K562 (cell line): ENCODE measurements around the gene INPP4B. TPM values are rescaled to one million over a fixed set of nuclear protein-coding genes. Genes with fewer than 3 reads are reported as not detected.

ENCODE experiments used
- ATAC-seq: fragments of 200-7000 bp; cut with Tn5 transposase; 3 replicates; pipeline ENCODE4 v1.9.1; 2020; ENCODE audit warnings: moderate library complexity
- BruUV-seq: library from RNA; stranded (reverse); fragments of 400-500 nt; replicated peaks from 2 replicates; lab custom pipeline; 2021; lab: Mats Ljungman, UMichigan
- CTCF ChIA-PET: fragments of 300-600 bp; formaldehyde crosslinking; extraction: SDS; loops from one replicate; lab custom pipeline; 2021; ENCODE audit warnings: low intra/inter-chr PET ratio; lab: Yijun Ruan, JAX
- POLR2A ChIA-PET: fragments of 300-600, 350-650 bp; sonication (Branson Sonifier 250); formaldehyde crosslinking; extraction: SDS; loops from one replicate; lab custom pipeline; 2021; ENCODE audit warnings: antibody characterized with exemption, inconsistent platforms; lab: Yijun Ruan, JAX
- DNase-seq, 4 experiments: peaks; one replicate each; pipeline versions ENCODE4 v3.0.0 to v3.0.0-alpha.2; 2011 to 2018; ENCODE audit warnings: low spot score in 3 of 4, mixed read lengths in 3 of 4; ENCODE audit errors: extremely low read depth in 1 of 4
- FAIRE-seq: peaks from 2 replicates; lab custom pipeline; 2011; peaks lifted over from hg19 to GRCh38; lab: Jason Lieb, UNC
- H2AFZ ChIP-seq: 2 replicates; pipeline ENCODE4 v1.6.0; 2011; ENCODE audit warnings: low read depth, low read length, control low read depth, inconsistent platforms
- H3K27ac ChIP-seq: fragments of 200-600 bp; 3 replicates; pipeline ENCODE4 v1.8.0; 2011; ENCODE audit warnings: low read depth, mild to moderate bottlenecking, control low read depth, inconsistent platforms, low read length, moderate library complexity, mixed read lengths; ENCODE audit errors: extremely low read depth
- H3K27me3 ChIP-seq, 2 experiments: fragments of 300-600 bp in 1 of 2; 2 replicates in 1 of 2; 3 replicates in 1 of 2; pipeline versions ENCODE4 v1.6.0 to v1.8.0; 2011; ENCODE audit warnings: inconsistent platforms in 2 of 2, low read length in 2 of 2, mild to moderate bottlenecking in 1 of 2, mixed read lengths in 1 of 2, moderate library complexity in 1 of 2; ENCODE audit not compliant: control insufficient read depth in 2 of 2, insufficient read depth in 2 of 2
- H3K36me3 ChIP-seq: fragments of 300-600 bp; 3 replicates; pipeline ENCODE4 v1.8.0; 2011; ENCODE audit warnings: mild to moderate bottlenecking, low read length, inconsistent platforms; ENCODE audit not compliant: control insufficient read depth, insufficient read depth
- H3K4me1 ChIP-seq, 2 experiments: fragments of 200-600 bp in 1 of 2; replicated peaks in 1 of 2; 2 replicates in 1 of 2; 3 replicates in 1 of 2; pipeline versions ENCODE4 v1.5.1 to v1.8.0; 2011; ENCODE audit warnings: inconsistent platforms in 2 of 2, low read length in 2 of 2, mild to moderate bottlenecking in 1 of 2, mixed read lengths in 1 of 2, moderate library complexity in 1 of 2; ENCODE audit not compliant: control insufficient read depth in 2 of 2, insufficient read depth in 2 of 2
- H3K4me2 ChIP-seq: 2 replicates; pipeline ENCODE4 v1.6.1; 2011; ENCODE audit warnings: low read length, control low read depth, inconsistent platforms, mixed read lengths; ENCODE audit not compliant: insufficient read depth
- H3K4me3 ChIP-seq: fragments of 200-600 bp; sonication (generic), shearing (Covaris generic); 2 replicates; pipeline ENCODE4 v1.5.1; 2016; ENCODE audit warnings: control low read depth, inconsistent platforms
- H3K79me2 ChIP-seq: fragments of 200-600 bp; 3 replicates; pipeline ENCODE4 v1.8.0; 2011; ENCODE audit warnings: low read length, inconsistent platforms; ENCODE audit not compliant: control insufficient read depth, insufficient read depth
- H3K9ac ChIP-seq, 2 experiments: 2 replicates each; pipeline versions ENCODE4 v1.6.0 to v1.6.1; 2011; ENCODE audit warnings: low read depth in 2 of 2, low read length in 2 of 2, control low read depth in 1 of 2, inconsistent platforms in 1 of 2, mild to moderate bottlenecking in 1 of 2, mixed read lengths in 1 of 2; ENCODE audit not compliant: insufficient read depth in 1 of 2
- H3K9me1 ChIP-seq: one replicate; pipeline ENCODE4 v1.6.0; 2011; ENCODE audit warnings: inconsistent platforms, mild to moderate bottlenecking, low read length, moderate library complexity; ENCODE audit not compliant: control insufficient read depth, insufficient read depth
- H3K9me3 ChIP-seq: replicated peaks from 2 replicates; pipeline ENCODE4 v1.5.1; 2011; ENCODE audit warnings: low read depth, low read length, inconsistent platforms; ENCODE audit not compliant: control insufficient read depth, insufficient read depth
- H4K20me1 ChIP-seq: replicated peaks from 2 replicates; pipeline ENCODE4 v1.6.1; 2011; ENCODE audit warnings: low read length, inconsistent platforms, mixed read lengths; ENCODE audit not compliant: control insufficient read depth, insufficient read depth
- CBX5 ChIP-seq: IDR thresholded peaks from 2 replicates; pipeline ENCODE4 v1.6.1; 2014; ENCODE audit warnings: low read depth, borderline replicate concordance
- HBP1 ChIP-seq: fragments of 450-650 bp; formaldehyde crosslinking; IDR thresholded peaks from 2 replicates; pipeline ENCODE4 v1.4.0; 2022; ENCODE audit warnings: missing genetic modification characterization
- HSF4 ChIP-seq: fragments of 250-450 bp; sonication (Bioruptor Pico); IDR thresholded peaks from 2 replicates; pipeline ENCODE4 v2.1.2; 2022; ENCODE audit warnings: mild to moderate bottlenecking, moderate library complexity, borderline replicate concordance
- IRF9 ChIP-seq: fragments of 450-650 bp; IDR thresholded peaks from 2 replicates; pipeline ENCODE4 v1.6.1; 2016; ENCODE audit warnings: missing biosample characterization, missing genetic modification characterization
- NCOA1 ChIP-seq: fragments of 450-650 bp; IDR thresholded peaks from 2 replicates; pipeline ENCODE4 v1.6.1; 2016; ENCODE audit warnings: low read depth
- PTBP1 ChIP-seq: fragments of 200-400 bp; formaldehyde crosslinking; IDR thresholded peaks from 2 replicates; pipeline ENCODE4 v1.6.1; 2017; ENCODE audit warnings: low read depth, low read length
- RNF2 ChIP-seq: sonication (generic); IDR thresholded peaks from 2 replicates; pipeline ENCODE4 v1.6.1; 2016
- SAFB ChIP-seq: fragments of 200-400 bp; formaldehyde crosslinking; IDR thresholded peaks from 2 replicates; pipeline ENCODE4 v1.6.1; 2017; ENCODE audit warnings: low read depth, low read length, borderline replicate concordance
- TCF15 ChIP-seq: fragments of 250-450 bp; sonication (Bioruptor Pico); IDR thresholded peaks from 2 replicates; pipeline ENCODE4 v1.8.0; 2022; ENCODE audit warnings: moderate library complexity, mild to moderate bottlenecking, inconsistent platforms
- U2AF2 ChIP-seq: fragments of 200-400 bp; formaldehyde crosslinking; optimal IDR thresholded peaks from 2 replicates; pipeline ENCODE3; 2017; ENCODE audit warnings: low read depth, mild to moderate bottlenecking, low read length
- WGBS: fragments of 100-300 bp; shearing (Covaris generic); methylation state at CpG from one replicate; pipeline ENCODE4 v1.1.6; 2016; ENCODE audit warnings: low coverage, mixed read lengths; ENCODE audit not compliant: insufficient coverage; ENCODE audit errors: missing lambda C conversion rate; 5-methylcytosine and 5-hydroxymethylcytosine counted together
- in situ Hi-C: fragments of 300-500 bp; cut with MboI; formaldehyde crosslinking; loops from 4 replicates; pipeline ENCODE4 v1.15.0; 2018; ENCODE audit warnings: inconsistent platforms, mixed read lengths
- intact Hi-C: fragments of 100-400 bp; cut with micrococcal nuclease; formaldehyde crosslinking; loops from 2 replicates; pipeline ENCODE4 v1.14.2; 2022
- polyA plus RNA-seq, 8 experiments: library from polyadenylated mRNA; depleted of rRNA in 4 of 8; stranded (reverse) in 5 of 8; unstranded in 3 of 8; fragments of >200 nt; fragmentation: Nextera tagmentation in 2 of 8; fragmentation: Illumina TruSeq in 1 of 8; extraction: Ambion mirVana in 2 of 8; extraction: Trizol in 1 of 8; gene quantifications; 2 replicates each; pipeline versions ENCODE4 v1.2.1 to v1.2.3, GENCODE V29; 2011 to 2014; ENCODE audit warnings: inconsistent platforms in 1 of 8, missing spikeins in 1 of 8
- total RNA-seq, 7 experiments: library from RNA; depleted of rRNA in 6 of 7; stranded (reverse); fragments of >200 nt in 6 of 7; fragmentation: Illumina TruSeq in 2 of 7; extraction: Trizol in 2 of 7; gene quantifications; 2 replicates each; pipeline versions ENCODE4 v1.2.1 to v1.2.3, GENCODE V29; 2011 to 2021; ENCODE audit warnings: low replicate concordance in 1 of 7
- TF ChIP-seq, protein P1 (sequence below), 2 experiments: fragments of 150-350 bp in 1 of 2; IDR thresholded peaks; 2 replicates each; pipeline ENCODE4 v1.6.1; 2012 to 2016; ENCODE audit warnings: low read depth in 2 of 2, low read length in 2 of 2, mild to moderate bottlenecking in 1 of 2, moderate library complexity in 1 of 2
- TF ChIP-seq, protein P2 (sequence below): fragments of 150-350 bp; IDR thresholded peaks from 2 replicates; pipeline ENCODE4 v1.6.1; 2014; ENCODE audit warnings: low read depth, mild to moderate bottlenecking, low read length, borderline replicate concordance

Gene INPP4B
- total and polyA plus RNA-seq, 9 of the 15 experiments (the other 6 are each of a cell fraction or from before 2014, with no cell fraction given): 0.04 to 0.11 TPM; not detected in 7

DNA sequence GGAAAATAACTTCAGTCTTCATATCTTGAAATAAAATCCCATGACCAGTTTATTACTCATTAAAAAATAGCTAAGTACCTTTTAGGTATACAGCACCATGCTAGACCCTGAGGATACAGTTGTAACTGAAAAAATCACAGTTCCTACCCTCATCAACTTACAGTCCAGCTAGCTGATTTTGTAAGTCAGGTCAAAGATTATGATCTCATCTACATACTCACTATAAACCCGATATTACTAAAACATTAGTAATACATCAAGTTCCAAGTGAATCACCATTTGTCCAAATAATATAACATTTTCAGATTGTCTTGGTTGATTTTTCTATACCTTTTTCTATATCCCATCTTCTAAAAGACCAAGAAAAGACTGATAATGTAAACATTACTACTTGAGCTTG, 333.9 kb downstream of the INPP4B start:
- Histone ChIP-seq H2AFZ (no peak overlapping the region), H3K27ac (no peak overlapping the region), H3K9me1 (no peaks in the 10 kb centered on the region), H3K4me3 (no peak overlapping the region), H3K4me1 (no peaks in the 10 kb centered on the region), H4K20me1 (no peaks in the 10 kb centered on the region), H3K36me3 (no peaks in the 10 kb centered on the region), H3K9me3 (peaks cover 2% of the 10 kb centered on the region; the same call in 1 of the 2 replicates), H3K4me2 (no peak overlapping the region), H3K79me2 (no peaks in the 10 kb centered on the region), H3K9ac (no peak overlapping the region), H3K27me3 (no peaks in the 10 kb centered on the region)
- 0% methylated on average over 1 of the region's 1 CpG for WGBS
- no peak for DNase-seq
- ChIA-PET CTCF (no interaction called here), POLR2A (no interaction called here)
- no peak for ATAC-seq
- no peak for FAIRE-seq
- in situ Hi-C loops: no loop called here
- BruUV-seq: no TSS peak
- intact Hi-C loops: no loop called here
- TF ChIP-seq PTBP1 (no peak), CBX5 (no peak), NCOA1 (no peak), SAFB (no peak), IRF9 (tag) (no peak), TCF15 (CRISPR knock-in tag) (no peak), HBP1 (CRISPR knock-in tag) (no peak), U2AF2 (no peak), HSF4 (CRISPR knock-in tag) (no peak), RNF2 (no peak)
- TF ChIP-seq, protein P1, sequence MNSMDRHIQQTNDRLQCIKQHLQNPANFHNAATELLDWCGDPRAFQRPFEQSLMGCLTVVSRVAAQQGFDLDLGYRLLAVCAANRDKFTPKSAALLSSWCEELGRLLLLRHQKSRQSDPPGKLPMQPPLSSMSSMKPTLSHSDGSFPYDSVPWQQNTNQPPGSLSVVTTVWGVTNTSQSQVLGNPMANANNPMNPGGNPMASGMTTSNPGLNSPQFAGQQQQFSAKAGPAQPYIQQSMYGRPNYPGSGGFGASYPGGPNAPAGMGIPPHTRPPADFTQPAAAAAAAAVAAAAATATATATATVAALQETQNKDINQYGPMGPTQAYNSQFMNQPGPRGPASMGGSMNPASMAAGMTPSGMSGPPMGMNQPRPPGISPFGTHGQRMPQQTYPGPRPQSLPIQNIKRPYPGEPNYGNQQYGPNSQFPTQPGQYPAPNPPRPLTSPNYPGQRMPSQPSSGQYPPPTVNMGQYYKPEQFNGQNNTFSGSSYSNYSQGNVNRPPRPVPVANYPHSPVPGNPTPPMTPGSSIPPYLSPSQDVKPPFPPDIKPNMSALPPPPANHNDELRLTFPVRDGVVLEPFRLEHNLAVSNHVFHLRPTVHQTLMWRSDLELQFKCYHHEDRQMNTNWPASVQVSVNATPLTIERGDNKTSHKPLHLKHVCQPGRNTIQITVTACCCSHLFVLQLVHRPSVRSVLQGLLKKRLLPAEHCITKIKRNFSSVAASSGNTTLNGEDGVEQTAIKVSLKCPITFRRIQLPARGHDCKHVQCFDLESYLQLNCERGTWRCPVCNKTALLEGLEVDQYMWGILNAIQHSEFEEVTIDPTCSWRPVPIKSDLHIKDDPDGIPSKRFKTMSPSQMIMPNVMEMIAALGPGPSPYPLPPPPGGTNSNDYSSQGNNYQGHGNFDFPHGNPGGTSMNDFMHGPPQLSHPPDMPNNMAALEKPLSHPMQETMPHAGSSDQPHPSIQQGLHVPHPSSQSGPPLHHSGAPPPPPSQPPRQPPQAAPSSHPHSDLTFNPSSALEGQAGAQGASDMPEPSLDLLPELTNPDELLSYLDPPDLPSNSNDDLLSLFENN (IDR thresholded peaks at IDR 0.05; ENCODE audit: low read depth in 2 of 2, low read length in 2 of 2): no peak
- TF ChIP-seq, protein P2, sequence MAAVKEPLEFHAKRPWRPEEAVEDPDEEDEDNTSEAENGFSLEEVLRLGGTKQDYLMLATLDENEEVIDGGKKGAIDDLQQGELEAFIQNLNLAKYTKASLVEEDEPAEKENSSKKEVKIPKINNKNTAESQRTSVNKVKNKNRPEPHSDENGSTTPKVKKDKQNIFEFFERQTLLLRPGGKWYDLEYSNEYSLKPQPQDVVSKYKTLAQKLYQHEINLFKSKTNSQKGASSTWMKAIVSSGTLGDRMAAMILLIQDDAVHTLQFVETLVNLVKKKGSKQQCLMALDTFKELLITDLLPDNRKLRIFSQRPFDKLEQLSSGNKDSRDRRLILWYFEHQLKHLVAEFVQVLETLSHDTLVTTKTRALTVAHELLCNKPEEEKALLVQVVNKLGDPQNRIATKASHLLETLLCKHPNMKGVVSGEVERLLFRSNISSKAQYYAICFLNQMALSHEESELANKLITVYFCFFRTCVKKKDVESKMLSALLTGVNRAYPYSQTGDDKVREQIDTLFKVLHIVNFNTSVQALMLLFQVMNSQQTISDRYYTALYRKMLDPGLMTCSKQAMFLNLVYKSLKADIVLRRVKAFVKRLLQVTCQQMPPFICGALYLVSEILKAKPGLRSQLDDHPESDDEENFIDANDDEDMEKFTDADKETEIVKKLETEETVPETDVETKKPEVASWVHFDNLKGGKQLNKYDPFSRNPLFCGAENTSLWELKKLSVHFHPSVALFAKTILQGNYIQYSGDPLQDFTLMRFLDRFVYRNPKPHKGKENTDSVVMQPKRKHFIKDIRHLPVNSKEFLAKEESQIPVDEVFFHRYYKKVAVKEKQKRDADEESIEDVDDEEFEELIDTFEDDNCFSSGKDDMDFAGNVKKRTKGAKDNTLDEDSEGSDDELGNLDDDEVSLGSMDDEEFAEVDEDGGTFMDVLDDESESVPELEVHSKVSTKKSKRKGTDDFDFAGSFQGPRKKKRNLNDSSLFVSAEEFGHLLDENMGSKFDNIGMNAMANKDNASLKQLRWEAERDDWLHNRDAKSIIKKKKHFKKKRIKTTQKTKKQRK: no peak
